SH-SY5Y (cell line): ENCODE data around the gene DCDC1.

Experiments
- GATA2 ChIP-seq: IDR thresholded peaks from 2 replicates; pipeline ENCODE4 v1.6.1; 2011; ENCODE audit warnings: mild to moderate bottlenecking, low read depth, low read length
- GATA3 ChIP-seq: IDR thresholded peaks from 2 replicates; pipeline ENCODE4 v1.6.1; 2011; ENCODE audit warnings: low read depth, mild to moderate bottlenecking, low read length, moderate library complexity

DNA sequence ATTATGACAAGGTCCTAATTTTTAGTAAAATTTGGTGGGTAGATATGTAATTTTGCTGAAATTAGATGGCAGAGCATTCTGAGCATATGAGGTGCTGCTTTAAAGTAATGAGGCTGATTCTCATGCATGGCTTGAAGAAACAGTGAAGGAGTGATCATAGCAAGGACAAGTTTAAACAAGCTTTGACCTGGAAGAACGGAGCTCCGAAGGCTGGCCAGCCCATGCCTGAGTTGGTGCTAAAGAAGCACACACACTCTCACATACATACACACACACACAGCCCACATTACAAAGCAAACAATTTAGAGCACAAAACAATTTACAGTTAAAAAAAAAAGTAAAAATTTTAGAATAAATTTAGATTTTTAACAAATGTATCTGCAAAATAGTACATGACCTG, 150.7 kb downstream of the DCDC1 start:
- TF ChIP-seq GATA3 (no peak), GATA2 (no peak)
